Activated CD4-positive, alpha-beta memory T cell treated with anti-CD3 and anti-CD28 coated beads, Interleukin-2, amount 10 ng/mL, durations not matched to agents 7 days and 5 days (primary cell): ENCODE data around the gene CPB2. TPM values are rescaled to one million over a fixed set of nuclear protein-coding genes. Genes with fewer than 3 reads are reported as not detected.

Experiments
- CTCF ChIA-PET: fragments of 350-600 bp; sonication (Branson Sonifier 250); formaldehyde crosslinking; loops from one replicate; lab custom pipeline; 2021; ENCODE audit warnings: antibody characterized with exemption, inconsistent platforms; lab: Charles Lee
- POLR2A ChIA-PET: fragments of 350-600 bp; sonication (Branson Sonifier 250); formaldehyde crosslinking; loops from one replicate; lab custom pipeline; 2021; ENCODE audit warnings: antibody characterized with exemption; lab: Charles Lee
- DNase-seq: peaks from one replicate; pipeline ENCODE4 v3.0.0-alpha.2; 2020
- H3K27ac Mint-ChIP-seq: one replicate; pipeline ENCODE4 v1.8.0; 2021; ENCODE audit warnings: mild to moderate bottlenecking, mixed read lengths
- H3K27me3 Mint-ChIP-seq: one replicate; pipeline ENCODE4 v1.8.0; 2021; ENCODE audit warnings: mixed read lengths
- H3K36me3 Mint-ChIP-seq: one replicate; pipeline ENCODE4 v1.8.0; 2021; ENCODE audit warnings: low read depth, mixed read lengths
- H3K4me1 Mint-ChIP-seq: one replicate; pipeline ENCODE4 v1.8.0; 2021; ENCODE audit warnings: mixed read lengths
- H3K4me3 Mint-ChIP-seq: one replicate; pipeline ENCODE4 v1.8.0; 2021; ENCODE audit warnings: mild to moderate bottlenecking, mixed read lengths
- H3K9me3 Mint-ChIP-seq: one replicate; pipeline ENCODE4 v1.8.0; 2021; ENCODE audit warnings: mixed read lengths
- total RNA-seq, 2 experiments: library from RNA; stranded (reverse); gene quantifications; one replicate each; pipeline ENCODE4 v1.2.3, GENCODE V29; 2021

The CPB2 gene, protein sequence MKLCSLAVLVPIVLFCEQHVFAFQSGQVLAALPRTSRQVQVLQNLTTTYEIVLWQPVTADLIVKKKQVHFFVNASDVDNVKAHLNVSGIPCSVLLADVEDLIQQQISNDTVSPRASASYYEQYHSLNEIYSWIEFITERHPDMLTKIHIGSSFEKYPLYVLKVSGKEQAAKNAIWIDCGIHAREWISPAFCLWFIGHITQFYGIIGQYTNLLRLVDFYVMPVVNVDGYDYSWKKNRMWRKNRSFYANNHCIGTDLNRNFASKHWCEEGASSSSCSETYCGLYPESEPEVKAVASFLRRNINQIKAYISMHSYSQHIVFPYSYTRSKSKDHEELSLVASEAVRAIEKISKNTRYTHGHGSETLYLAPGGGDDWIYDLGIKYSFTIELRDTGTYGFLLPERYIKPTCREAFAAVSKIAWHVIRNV
- total RNA-seq, result not detected

DNA sequence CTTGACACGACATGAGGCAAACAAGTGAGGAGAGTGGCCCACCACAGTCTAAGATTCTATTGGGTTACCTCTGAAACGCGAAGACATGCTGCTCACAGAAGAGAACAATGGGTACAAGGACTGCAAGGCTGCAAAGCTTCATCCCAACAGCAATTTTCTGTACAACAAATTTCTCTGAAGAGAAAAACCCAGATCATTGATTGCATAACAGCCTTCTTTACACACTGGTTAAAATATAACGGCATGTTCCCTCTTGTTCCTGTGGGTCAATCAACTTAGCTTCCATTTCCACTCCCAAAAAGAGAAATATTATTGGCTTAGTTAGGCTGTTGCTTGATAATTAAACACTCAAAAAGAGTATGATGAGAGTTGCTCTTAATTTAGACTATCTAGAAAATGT is at the start of gene CPB2:
CPB2 (minus strand) TSS at position 166 of the 400 bp plus-strand sequence; CDS start at position 142, 24 bp downstream.
- Mint-ChIP-seq H3K4me1 (peaks cover 3% of the 10 kb centered on the region), H3K4me3 (no peak within 1 kb of the TSS), H3K9me3 (no peaks in the 10 kb centered on the region), H3K27ac (no peak within 1 kb of the TSS), H3K27me3 (peaks cover 16% of the 10 kb centered on the region), H3K36me3 (no peaks in the 10 kb centered on the region)
- no peak for DNase-seq
- ChIA-PET CTCF (no interaction called here), POLR2A (no interaction called here)

DNA sequence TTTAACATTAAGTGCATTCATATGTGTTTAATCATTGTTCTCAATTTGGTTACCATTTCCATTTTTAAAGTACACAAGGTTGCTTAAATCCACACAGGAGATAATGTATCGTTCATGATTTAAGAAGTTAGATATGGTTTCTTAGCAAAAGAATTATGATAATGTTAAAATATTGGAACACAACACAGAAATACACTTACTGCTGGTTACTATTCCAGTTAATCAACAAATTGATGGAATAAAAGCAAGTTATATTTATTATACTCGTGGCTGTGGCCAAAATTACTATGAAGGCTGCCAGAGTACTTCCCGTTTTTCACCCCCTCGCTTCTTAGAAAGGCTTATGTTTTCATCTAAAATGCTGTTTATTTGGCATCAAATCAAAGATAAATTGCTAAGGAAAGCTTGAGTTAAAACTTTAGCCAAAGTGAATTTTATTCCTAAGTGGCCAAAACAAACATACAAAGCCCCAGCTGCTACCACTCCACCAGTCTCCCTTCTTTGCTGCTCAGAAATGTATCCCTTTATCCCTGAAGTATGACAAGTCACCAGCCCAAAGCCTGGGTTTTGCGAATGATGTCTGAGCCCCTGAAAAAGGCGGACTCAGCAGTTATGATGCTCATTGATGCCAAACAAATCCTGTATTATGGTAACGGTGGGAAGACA is 49.4 kb upstream of the CPB2 start:
- no peaks in the 10 kb centered on the region for H3K9me3 Mint-ChIP-seq
- CTCF ChIA-PET, result interaction anchor here (0.6 to 2.2 kb wide), 2 partner anchors 27 to 398 kb away, joined by 3 to 9 read pairs; no protein-coding TSS in a partner anchor
- H3K4me1 Mint-ChIP-seq, result peaks cover 53% of the 10 kb centered on the region
- no peak for DNase-seq
- POLR2A ChIA-PET, result interaction anchor here (1.9 to 8.3 kb wide), 2 partner anchors 14 to 16 kb away, joined by 7 to 68 read pairs; no protein-coding TSS in a partner anchor
- no peaks in the 10 kb centered on the region for H3K27me3 Mint-ChIP-seq
- H3K36me3 Mint-ChIP-seq, result peaks cover 90% of the 10 kb centered on the region
- no peak overlapping the region for H3K4me3 Mint-ChIP-seq
- no peak overlapping the region for H3K27ac Mint-ChIP-seq

DNA sequence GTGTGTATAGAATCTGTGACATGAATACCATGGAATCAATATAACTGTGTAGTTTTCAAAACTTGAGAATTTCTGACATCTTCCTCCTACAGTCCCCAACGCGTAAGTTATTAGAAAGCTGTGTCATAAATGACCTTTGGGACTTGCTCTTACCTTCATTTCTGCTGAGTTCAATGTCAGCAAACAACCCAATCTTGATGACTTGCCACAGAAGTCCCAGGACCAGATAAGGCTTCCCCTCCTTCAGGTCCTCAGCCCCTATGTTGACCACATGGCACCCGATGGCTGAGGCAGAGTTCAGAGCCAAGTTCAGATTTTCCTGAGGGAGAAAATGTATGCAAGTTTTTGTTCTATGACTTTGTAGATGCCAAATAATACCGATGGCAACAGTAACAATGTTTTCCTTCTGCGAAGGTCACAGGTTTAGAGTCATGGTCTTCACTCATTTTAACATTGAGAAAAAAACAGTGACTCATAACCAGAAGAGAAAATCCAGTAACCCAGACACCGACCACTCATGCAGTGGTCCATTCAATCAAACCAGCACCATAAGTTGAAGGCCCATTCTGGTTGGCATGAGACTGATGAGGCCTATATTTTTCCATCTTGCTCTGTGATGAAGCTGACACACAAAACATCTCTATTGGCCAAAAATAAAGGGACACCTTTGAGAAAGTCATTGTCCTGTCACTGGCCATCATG is 47.9 kb upstream of the CPB2 start:
- no peak for DNase-seq
- Mint-ChIP-seq H3K36me3 (peaks cover 85% of the 10 kb centered on the region), H3K4me3 (no peak overlapping the region), H3K9me3 (no peaks in the 10 kb centered on the region), H3K4me1 (peaks cover 40% of the 10 kb centered on the region), H3K27me3 (no peaks in the 10 kb centered on the region), H3K27ac (peak overlapping the region; percentile 33)
- ChIA-PET POLR2A (interaction anchor here (1.6 to 8.3 kb wide), 3 partner anchors 14 to 29 kb away, joined by 5 to 68 read pairs (median 5); partner anchors contain the start of gene LCP1), CTCF (interaction anchor here (2.3 kb wide), 1 partner anchor 8 kb away, joined by 9 read pairs; no protein-coding TSS in a partner anchor)

DNA sequence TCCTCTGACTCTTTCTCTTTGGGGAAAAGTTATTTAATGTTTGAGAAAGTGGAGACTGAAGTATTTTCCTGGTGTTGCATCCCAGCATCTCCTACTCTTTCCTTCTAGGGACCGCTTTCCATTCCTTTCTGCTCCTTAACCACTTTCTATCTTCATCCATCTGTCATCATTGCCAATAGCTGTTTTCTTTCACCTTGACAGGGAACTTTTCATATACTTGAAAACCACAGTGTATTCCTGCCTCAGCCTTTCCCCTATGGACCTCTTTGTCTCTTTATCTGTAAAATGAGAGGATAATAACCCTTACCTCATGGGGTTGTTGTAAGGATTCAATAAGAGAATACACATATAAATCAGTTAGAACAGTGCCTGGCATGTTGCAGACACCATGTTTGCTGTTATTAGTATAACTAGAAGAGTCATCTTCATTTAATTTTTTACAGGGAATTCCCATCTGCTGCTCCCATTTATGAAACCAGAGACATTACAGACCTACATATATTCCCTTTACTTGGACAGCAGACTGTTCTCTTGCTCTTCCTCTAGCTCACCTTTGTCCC is 45.4 kb upstream of the CPB2 start:
- POLR2A ChIA-PET, result interaction anchor here (1.1 to 8.3 kb wide), 6 partner anchors 9 to 24 kb away, joined by 3 to 68 read pairs (median 4); no protein-coding TSS in a partner anchor
- CTCF ChIA-PET, result interaction anchor here (1.5 to 3.0 kb wide), 4 partner anchors 9 to 25 kb away, joined by 3 to 13 read pairs (median 8); no protein-coding TSS in a partner anchor
- H3K27ac Mint-ChIP-seq, result peak overlapping the region; percentile 60
- H3K36me3 Mint-ChIP-seq, result peaks cover 89% of the 10 kb centered on the region
- no peaks in the 10 kb centered on the region for H3K9me3 Mint-ChIP-seq
- no peak overlapping the region for H3K4me3 Mint-ChIP-seq
- peaks cover 38% of the 10 kb centered on the region for H3K4me1 Mint-ChIP-seq
- no peak for DNase-seq
- no peaks in the 10 kb centered on the region for H3K27me3 Mint-ChIP-seq

DNA sequence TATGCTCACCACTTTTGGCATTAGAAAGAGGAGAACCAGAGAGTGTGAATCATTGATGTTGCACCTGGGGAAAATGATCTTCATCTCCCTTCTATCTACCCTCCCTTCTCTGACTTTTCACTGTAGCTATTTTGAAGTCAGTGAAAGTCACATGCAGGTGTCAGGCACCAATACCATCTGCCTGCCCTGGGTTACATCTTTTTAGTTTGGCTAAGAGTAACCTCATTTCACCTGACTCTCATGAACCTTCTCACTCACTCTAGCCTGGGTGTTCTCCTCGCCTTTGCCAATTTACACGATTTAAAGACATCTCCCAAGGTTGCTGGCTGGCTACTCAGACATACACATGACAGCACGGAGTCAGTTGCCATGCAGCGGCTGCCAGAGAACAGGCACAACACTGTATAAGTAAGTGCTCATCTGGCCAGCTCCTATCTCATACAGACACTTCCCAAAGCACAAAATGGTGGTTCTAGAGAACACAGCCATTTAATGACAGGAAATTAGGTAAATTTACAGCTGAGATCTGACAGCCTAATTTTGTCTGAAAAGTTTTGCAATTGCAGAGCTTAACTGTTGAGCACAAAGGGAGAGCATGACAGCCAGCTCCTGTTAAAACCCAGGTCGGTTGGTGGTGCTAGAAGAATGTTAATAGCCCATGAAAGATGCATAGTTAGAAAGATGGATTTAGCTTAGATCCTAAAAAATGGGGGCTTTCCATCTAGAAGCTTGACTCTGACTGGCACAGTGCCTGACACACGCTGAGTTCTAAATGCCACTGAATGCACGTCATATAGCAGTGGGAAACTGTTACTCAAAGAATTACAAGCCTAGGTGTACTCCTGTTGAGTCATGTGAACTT is 44.7 kb upstream of the CPB2 start:
- DNase-seq, result no peak
- ChIA-PET POLR2A (interaction anchor here (1.4 to 8.3 kb wide), 5 partner anchors 10 to 23 kb away, joined by 3 to 68 read pairs (median 5); no protein-coding TSS in a partner anchor), CTCF (interaction anchor here (1.5 to 3.0 kb wide), 3 partner anchors 10 to 24 kb away, joined by 3 to 13 read pairs (median 7); no protein-coding TSS in a partner anchor)
- H3K36me3 Mint-ChIP-seq, result peaks cover 89% of the 10 kb centered on the region
- H3K4me3 Mint-ChIP-seq, result no peak overlapping the region
- peak overlapping the region; percentile 60 for H3K27ac Mint-ChIP-seq
- H3K9me3 Mint-ChIP-seq, result no peaks in the 10 kb centered on the region
- H3K4me1 Mint-ChIP-seq, result peaks cover 37% of the 10 kb centered on the region
- no peaks in the 10 kb centered on the region for H3K27me3 Mint-ChIP-seq

DNA sequence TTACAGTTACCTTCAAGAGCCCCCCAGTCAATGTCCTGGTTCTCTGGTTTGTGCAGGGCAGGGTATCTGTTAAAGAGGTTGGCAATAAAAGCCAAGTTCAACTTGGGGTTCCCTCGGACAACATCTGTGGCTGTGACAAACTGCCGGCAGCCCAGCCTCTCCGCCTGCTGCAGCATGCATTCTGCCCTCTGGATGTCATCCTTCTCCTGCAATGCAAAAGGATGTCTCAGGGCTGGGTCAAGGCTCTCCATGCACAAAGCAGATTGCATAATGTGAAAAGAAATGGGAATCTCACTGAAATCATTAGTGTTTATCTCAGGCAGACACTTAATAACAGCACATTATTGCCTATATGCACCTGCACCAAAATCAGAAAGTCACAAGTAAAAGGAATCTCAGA is 42.1 kb upstream of the CPB2 start:
- ChIA-PET POLR2A (no interaction called here), CTCF (no interaction called here)
- Mint-ChIP-seq H3K36me3 (peaks cover 89% of the 10 kb centered on the region), H3K27me3 (no peaks in the 10 kb centered on the region), H3K9me3 (no peaks in the 10 kb centered on the region), H3K4me3 (no peak overlapping the region), H3K27ac (no peak overlapping the region), H3K4me1 (peaks cover 21% of the 10 kb centered on the region)
- no peak for DNase-seq

DNA sequence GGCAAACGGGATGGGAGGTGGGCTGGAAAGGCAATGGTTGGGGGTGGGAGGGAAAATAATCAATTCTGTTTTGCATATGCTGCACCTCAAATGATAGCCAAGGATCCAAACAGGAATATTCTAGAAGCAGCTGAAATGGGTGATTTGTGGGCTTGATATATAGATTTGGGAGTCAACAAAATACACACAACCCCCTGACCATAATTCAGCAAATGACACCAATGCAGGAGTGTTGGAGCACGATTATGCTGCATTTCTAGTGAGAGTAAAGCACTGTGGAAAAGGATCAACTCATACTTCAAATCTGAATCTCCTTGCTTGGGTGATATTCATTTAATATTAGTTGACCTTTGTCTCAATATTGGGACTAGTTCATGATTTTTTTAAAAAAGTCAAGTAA is 41.1 kb upstream of the CPB2 start:
- Mint-ChIP-seq H3K27me3 (no peaks in the 10 kb centered on the region), H3K9me3 (no peaks in the 10 kb centered on the region), H3K36me3 (peaks cover 88% of the 10 kb centered on the region), H3K4me1 (peaks cover 23% of the 10 kb centered on the region), H3K4me3 (no peak overlapping the region), H3K27ac (no peak overlapping the region)
- CTCF ChIA-PET, result interaction anchor here (0.6 kb wide), 1 partner anchor 14 kb away, joined by 4 read pairs; no protein-coding TSS in a partner anchor
- no peak for DNase-seq
- POLR2A ChIA-PET, result no interaction called here

DNA sequence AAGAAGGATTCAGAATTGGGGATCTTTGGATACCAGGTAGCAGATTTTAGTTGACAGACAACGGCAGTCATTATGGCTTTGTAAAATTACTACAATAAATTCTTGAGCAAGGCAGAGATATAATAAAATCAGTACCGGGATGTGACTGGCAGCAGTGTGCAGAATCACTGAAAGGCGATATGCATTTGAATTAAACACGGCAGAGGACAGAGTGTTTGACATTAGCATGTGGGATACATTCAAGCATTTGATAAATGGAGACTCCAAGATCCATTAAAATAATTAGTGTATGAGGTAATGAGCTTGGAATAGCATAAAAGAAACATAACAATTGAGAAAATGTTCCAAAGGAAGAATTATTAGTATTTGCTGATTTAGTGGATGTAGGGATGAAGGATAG is 40.3 kb upstream of the CPB2 start:
- H3K27ac Mint-ChIP-seq, result no peak overlapping the region
- no peak for DNase-seq
- peaks cover 16% of the 10 kb centered on the region for H3K4me1 Mint-ChIP-seq
- H3K9me3 Mint-ChIP-seq, result no peaks in the 10 kb centered on the region
- CTCF ChIA-PET, result interaction anchor here (2.4 kb wide), 1 partner anchor 19 kb away, joined by 8 read pairs; no protein-coding TSS in a partner anchor
- no peak overlapping the region for H3K4me3 Mint-ChIP-seq
- peaks cover 88% of the 10 kb centered on the region for H3K36me3 Mint-ChIP-seq
- POLR2A ChIA-PET, result interaction anchor here (1.2 kb wide), 1 partner anchor 9 kb away, joined by 4 read pairs; no protein-coding TSS in a partner anchor
- no peaks in the 10 kb centered on the region for H3K27me3 Mint-ChIP-seq

DNA sequence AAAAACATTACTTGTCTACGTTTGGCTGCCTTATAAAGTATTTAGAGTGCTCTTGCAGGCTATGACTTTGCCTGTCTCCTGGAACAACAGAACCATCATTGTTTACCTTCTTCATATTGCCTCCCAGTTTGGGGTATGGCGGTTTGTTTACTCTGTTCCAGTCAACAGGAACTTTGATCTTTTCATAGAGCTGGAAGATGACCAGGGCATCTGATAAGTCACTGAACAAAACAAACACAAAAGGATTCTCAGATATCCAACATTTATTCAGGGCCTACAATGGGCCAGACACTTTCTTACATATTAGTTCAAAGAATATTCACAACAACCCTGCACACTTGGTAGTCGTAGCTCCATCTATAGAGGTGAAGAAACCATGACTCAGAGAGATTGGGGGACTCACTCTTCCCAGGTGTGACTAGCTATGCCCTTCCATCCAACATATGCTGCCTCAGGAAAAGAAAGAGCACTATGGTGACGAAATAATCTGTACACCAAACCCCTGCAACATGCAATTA is 38.4 kb upstream of the CPB2 start:
- no peaks in the 10 kb centered on the region for H3K27me3 Mint-ChIP-seq
- peaks cover 16% of the 10 kb centered on the region for H3K4me1 Mint-ChIP-seq
- ChIA-PET CTCF (interaction anchor here (0.8 to 2.4 kb wide), 4 partner anchors 14 to 178 kb away, joined by 3 to 8 read pairs (median 6); no protein-coding TSS in a partner anchor), POLR2A (interaction anchor here (1.3 to 10.0 kb wide), 5 partner anchors 8 to 31 kb away, joined by 3 to 68 read pairs (median 10); no protein-coding TSS in a partner anchor)
- DNase-seq, result no peak
- H3K27ac Mint-ChIP-seq, result peak overlapping the region; percentile 31
- H3K9me3 Mint-ChIP-seq, result no peaks in the 10 kb centered on the region
- H3K4me3 Mint-ChIP-seq, result no peak overlapping the region
- H3K36me3 Mint-ChIP-seq, result peaks cover 89% of the 10 kb centered on the region

DNA sequence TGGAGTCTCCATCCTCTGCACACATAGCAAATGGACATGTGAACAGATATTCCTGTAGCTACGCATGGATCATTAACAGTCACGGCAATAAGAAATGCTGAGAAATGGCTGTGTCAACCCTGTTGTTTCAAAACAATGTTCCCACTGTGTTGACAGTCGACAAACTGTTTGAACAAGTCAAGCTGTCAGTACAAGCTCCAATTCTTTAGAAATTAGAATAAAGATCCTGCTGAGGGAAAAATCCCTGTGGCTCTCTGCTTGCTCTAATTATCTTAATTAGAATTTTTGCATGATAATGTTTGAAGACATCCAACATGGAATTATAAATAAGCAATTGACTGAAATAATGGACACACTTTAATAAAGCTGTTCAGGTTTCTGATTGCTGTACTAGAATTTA is 37.9 kb upstream of the CPB2 start:
- Mint-ChIP-seq H3K36me3 (peaks cover 89% of the 10 kb centered on the region), H3K27ac (no peak overlapping the region), H3K4me1 (peaks cover 19% of the 10 kb centered on the region), H3K27me3 (no peaks in the 10 kb centered on the region), H3K4me3 (no peak overlapping the region), H3K9me3 (no peaks in the 10 kb centered on the region)
- CTCF ChIA-PET, result interaction anchor here (0.8 to 2.4 kb wide), 4 partner anchors 13 to 178 kb away, joined by 3 to 8 read pairs (median 6); no protein-coding TSS in a partner anchor
- no peak for DNase-seq
- POLR2A ChIA-PET, result interaction anchor here (0.8 to 10.0 kb wide), 6 partner anchors 9 to 32 kb away, joined by 3 to 68 read pairs (median 10); no protein-coding TSS in a partner anchor

DNA sequence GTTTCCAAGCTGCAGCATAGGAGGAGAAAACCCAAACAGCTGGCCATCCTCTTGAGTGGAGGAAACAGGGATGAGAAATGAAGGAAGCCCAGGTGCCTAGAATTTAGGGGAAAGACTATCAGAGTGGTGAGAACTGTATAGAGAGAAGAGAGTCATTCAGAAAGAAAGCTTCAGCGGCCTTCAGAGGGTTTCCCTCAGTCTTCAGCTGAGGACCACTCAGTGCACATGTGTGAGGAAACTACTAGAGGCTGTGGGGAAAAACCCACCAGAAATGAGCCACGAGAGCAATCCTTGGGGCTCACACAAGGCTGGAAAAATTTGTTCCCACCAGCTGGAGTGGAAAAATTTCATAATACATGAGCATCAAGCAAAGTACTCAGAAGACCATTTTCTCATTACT is 35.2 kb upstream of the CPB2 start:
- Mint-ChIP-seq H3K27ac (peak overlapping the region; percentile 19), H3K4me1 (peaks cover 29% of the 10 kb centered on the region), H3K9me3 (no peaks in the 10 kb centered on the region), H3K36me3 (peaks cover 91% of the 10 kb centered on the region), H3K27me3 (no peaks in the 10 kb centered on the region), H3K4me3 (peak overlapping the region; percentile 18)
- CTCF ChIA-PET, result interaction anchor here (1.1 to 3.5 kb wide), 3 partner anchors 14 to 26 kb away, joined by 3 to 23 read pairs (median 4); no protein-coding TSS in a partner anchor
- POLR2A ChIA-PET, result interaction anchor here (0.8 to 10.0 kb wide), 6 partner anchors 11 to 37 kb away, joined by 3 to 68 read pairs (median 6); no protein-coding TSS in a partner anchor
- no peak for DNase-seq
